RWPE2 (cell line): ENCODE measurements around the gene PIK3CB.

Source experiments
- ATAC-seq: fragments of 200-7000 bp; cut with Tn5 transposase; 3 replicates; pipeline ENCODE4 v1.9.1; 2021; ENCODE audit warnings: low read depth
- DNase-seq: peaks from one replicate; pipeline ENCODE4 v3.0.0-alpha.2; 2020; ENCODE audit warnings: low spot score
- H3K27ac ChIP-seq: fragments of 450-650 bp; 2 replicates; pipeline ENCODE4 v1.5.1; 2017; ENCODE audit warnings: mild to moderate bottlenecking; ENCODE audit not compliant: poor library complexity, severe bottlenecking
- H3K27me3 ChIP-seq: fragments of 250-450 bp; sonication (Bioruptor Pico); 2 replicates; pipeline ENCODE4 v1.5.1; 2021; ENCODE audit warnings: mild to moderate bottlenecking, moderate library complexity; ENCODE audit not compliant: insufficient read depth, poor library complexity, severe bottlenecking
- H3K36me3 ChIP-seq: fragments of 250-450 bp; sonication (Bioruptor Pico); 2 replicates; pipeline ENCODE4 v1.5.1; 2020; ENCODE audit warnings: low read depth, mild to moderate bottlenecking, moderate library complexity
- H3K4me1 ChIP-seq: fragments of 250-450 bp; sonication (Bioruptor Pico); 2 replicates; pipeline ENCODE4 v1.5.1; 2021; ENCODE audit warnings: mild to moderate bottlenecking, moderate library complexity; ENCODE audit not compliant: insufficient read depth, poor library complexity, severe bottlenecking
- H3K4me3 ChIP-seq: fragments of 250-450 bp; sonication (Bioruptor Pico); 2 replicates; pipeline ENCODE4 v1.5.1; 2021; ENCODE audit warnings: mild to moderate bottlenecking, moderate library complexity; ENCODE audit not compliant: severe bottlenecking
- H3K9me3 ChIP-seq: fragments of 250-450 bp; sonication (Bioruptor Pico); 2 replicates; pipeline ENCODE4 v1.5.1; 2021; ENCODE audit warnings: mild to moderate bottlenecking, moderate library complexity; ENCODE audit not compliant: severe bottlenecking
- TF ChIP-seq, protein P1 (sequence below): fragments of 450-650 bp; IDR thresholded peaks from one replicate; pipeline ENCODE4 v1.5.1; 2017; ENCODE audit warnings: mild to moderate bottlenecking, moderate library complexity; ENCODE audit not compliant: poor library complexity, severe bottlenecking

The PIK3CB gene

DNA sequence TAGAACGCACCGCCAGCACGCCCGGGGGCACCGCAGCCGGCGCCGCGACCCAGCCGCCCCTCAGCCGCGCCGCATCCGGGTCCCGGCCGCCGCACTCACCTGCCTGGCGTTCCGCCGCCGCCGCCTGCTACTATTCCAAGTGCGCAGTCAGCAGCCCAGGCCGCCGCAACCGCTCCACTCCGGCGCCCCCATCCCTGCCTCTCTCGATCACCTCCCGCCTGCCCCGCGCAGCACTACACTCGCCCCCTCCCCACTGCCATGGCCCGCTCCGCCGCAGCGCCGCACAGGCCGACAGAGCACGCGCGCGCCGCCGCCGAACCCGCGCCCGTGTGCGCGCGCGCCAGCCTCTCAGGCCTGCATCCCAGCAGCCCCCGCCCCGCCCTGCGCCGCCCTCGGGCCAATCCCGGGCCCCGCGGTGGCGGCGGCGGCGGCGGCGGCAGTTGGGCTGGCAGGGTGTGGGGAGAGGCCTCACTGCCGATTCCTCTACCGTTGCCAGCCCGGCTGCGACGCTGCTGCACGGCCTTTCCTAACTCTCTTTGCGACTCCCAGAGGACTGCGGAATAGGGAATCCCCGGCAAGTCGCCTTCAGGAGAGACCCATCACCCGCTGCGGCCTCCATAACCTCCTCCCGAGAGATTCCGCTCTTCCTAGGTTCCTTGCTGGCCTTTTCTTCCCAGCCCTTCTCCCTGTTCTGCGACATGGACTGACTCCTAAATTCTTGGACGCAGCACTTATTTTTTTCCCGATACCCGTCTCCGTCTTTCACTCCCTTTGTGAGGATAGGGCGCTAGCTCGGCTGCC, at the start of gene PIK3CB:
Gene PIK3CB, minus strand, starts transcription at position 333 of the 801 bp plus-strand sequence. CDS start 75,585 bp downstream, outside the sequence.
- peak; percentile 96 for ATAC-seq
- Histone ChIP-seq H3K27me3 (no peaks in the 10 kb centered on the region), H3K36me3 (no peaks in the 10 kb centered on the region), H3K9me3 (no peaks in the 10 kb centered on the region), H3K27ac (peak within 1 kb of the TSS; percentile 69), H3K4me3 (peak within 1 kb of the TSS; percentile 85), H3K4me1 (peaks cover 3% of the 10 kb centered on the region)
- TF ChIP-seq, protein P1, sequence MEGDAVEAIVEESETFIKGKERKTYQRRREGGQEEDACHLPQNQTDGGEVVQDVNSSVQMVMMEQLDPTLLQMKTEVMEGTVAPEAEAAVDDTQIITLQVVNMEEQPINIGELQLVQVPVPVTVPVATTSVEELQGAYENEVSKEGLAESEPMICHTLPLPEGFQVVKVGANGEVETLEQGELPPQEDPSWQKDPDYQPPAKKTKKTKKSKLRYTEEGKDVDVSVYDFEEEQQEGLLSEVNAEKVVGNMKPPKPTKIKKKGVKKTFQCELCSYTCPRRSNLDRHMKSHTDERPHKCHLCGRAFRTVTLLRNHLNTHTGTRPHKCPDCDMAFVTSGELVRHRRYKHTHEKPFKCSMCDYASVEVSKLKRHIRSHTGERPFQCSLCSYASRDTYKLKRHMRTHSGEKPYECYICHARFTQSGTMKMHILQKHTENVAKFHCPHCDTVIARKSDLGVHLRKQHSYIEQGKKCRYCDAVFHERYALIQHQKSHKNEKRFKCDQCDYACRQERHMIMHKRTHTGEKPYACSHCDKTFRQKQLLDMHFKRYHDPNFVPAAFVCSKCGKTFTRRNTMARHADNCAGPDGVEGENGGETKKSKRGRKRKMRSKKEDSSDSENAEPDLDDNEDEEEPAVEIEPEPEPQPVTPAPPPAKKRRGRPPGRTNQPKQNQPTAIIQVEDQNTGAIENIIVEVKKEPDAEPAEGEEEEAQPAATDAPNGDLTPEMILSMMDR = peak; percentile 22
- peak; percentile 86 for DNase-seq

DNA sequence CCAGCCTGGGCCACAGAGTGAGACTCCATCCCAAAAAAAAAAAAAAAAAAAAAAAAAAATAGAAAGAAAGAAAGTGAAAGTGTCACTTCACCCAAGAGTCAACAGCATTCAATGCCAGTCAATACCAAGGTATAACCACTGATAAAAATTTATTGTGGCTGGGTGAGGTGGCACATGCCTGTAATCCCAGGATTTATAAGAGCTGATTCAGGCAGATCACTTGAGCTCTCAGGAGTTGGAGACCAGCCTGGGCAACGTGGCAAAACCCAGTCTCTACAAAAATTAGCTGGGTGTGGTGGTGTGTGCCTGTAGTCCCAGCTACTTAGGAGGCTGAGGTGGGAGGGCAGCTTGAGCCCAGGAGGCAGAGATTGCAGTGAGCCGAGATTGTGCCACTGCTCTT, 46.5 kb upstream of the PIK3CB start:
- DNase-seq (no peak), ATAC-seq (no peak)
- Histone ChIP-seq H3K27me3 (no peaks in the 10 kb centered on the region), H3K9me3 (no peaks in the 10 kb centered on the region), H3K36me3 (no peaks in the 10 kb centered on the region), H3K4me3 (no peak overlapping the region), H3K4me1 (no peaks in the 10 kb centered on the region), H3K27ac (no peak overlapping the region)
- TF ChIP-seq, protein P1 = no peak

DNA sequence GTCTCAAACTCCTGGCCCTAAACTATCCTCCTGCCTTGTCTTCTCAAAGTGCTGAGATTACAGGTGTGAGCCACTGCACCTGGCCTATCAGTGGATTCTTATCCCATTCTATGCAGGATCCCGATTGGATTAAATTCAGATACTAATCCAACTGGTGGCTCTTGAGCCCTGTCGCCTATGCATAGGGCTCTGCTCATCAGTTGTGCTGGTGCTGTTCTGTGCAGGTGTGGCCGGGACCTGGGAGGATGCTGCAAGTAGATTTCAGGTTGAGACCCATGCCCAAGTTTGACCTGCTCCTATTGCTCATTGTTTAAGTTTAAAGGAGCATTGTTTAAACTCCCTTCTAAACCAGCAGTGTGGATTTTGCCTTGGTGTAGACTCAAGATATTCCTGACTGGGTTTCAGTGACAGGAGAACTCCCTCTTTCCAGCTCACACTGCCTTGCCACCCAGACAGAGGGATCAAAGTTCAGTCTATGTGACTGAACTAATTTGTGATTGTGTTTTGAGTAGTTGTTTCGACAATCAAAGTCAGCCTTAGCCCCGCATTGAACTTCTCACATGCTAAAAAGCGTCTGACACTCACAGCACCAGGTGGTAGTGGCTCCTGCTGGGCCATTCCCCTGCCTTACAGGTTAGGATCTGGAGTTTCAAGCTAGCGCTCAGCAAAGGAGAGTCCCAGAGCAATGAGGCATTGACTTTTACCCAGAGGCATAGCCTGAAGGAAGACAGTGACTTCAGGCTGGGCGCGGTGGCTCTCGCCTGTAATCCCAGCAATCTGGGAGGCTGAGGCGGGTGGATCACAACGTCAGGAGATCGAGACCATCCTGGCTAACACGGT, 45.0 kb upstream of the PIK3CB start:
- TF ChIP-seq, protein P1 = no peak
- no peaks in the 10 kb centered on the region for H3K4me1 ChIP-seq
- H3K27ac ChIP-seq = no peak overlapping the region
- no peak for DNase-seq
- H3K36me3 ChIP-seq = no peaks in the 10 kb centered on the region
- no peak overlapping the region for H3K4me3 ChIP-seq
- no peak for ATAC-seq
- no peaks in the 10 kb centered on the region for H3K9me3 ChIP-seq
- H3K27me3 ChIP-seq = no peaks in the 10 kb centered on the region

DNA sequence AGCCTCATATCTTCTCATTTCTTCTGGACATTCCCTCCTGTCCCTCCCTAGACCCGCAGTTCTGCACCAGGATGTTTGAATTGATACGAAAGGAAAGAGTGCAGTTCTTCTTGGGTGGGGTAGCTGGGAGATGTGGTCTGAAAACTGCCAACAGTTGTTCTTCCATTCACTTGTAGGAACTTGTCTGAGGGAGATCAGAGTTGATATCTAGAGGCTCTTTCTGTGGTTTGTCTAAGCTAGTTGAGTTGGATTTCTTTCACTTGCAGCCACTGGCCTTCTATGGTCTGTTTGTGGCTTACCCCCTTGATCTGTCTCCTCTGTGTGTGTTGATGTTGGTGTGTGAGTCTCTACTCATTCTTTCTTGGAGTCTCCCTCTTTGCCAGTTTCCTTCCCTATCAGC, 42.5 kb upstream of the PIK3CB start:
- ATAC-seq = no peak
- H3K36me3 ChIP-seq = no peaks in the 10 kb centered on the region
- H3K4me3 ChIP-seq = no peak overlapping the region
- no peaks in the 10 kb centered on the region for H3K27me3 ChIP-seq
- peaks cover 2% of the 10 kb centered on the region for H3K9me3 ChIP-seq
- H3K27ac ChIP-seq = no peak overlapping the region
- DNase-seq = no peak
- TF ChIP-seq, protein P1 = no peak
- H3K4me1 ChIP-seq = no peaks in the 10 kb centered on the region
